HG03565 (cell line): Measurements from ENCODE around the gene NDUFAF2.
"Not testable (repeated sequence)": the region's sequence is repeated elsewhere in the genome, so short reads cannot be mapped to it uniquely, and the experiment has no call there.

Experiments used
- ATAC-seq: cut with Tn5 transposase; IDR thresholded peaks from one replicate; pipeline ENCODE4 v1.9.1; 2021; ENCODE audit warnings: mild to moderate bottlenecking, moderate library complexity; ENCODE audit not compliant: unreplicated experiment

Gene NDUFAF2

DNA sequence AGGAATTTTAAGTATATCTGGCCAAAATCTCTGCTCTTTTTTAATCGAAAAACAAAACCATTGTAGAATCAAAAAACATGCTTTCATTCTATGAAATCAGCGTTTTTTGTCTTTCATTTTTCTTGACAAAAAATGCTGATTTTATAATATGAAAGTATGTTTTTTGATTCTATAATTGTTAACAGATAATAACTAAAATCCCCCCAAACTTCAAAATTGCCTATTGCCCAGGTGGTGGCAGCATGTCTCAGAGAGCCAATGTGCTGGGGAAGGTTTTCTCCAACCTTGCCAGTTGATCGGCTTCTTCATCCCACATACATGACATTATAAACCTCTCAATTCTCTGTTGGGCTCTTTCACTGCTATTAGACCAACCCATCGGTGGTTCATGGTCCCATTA is 222.4 kb downstream of the NDUFAF2 start:
- no peak for ATAC-seq

DNA sequence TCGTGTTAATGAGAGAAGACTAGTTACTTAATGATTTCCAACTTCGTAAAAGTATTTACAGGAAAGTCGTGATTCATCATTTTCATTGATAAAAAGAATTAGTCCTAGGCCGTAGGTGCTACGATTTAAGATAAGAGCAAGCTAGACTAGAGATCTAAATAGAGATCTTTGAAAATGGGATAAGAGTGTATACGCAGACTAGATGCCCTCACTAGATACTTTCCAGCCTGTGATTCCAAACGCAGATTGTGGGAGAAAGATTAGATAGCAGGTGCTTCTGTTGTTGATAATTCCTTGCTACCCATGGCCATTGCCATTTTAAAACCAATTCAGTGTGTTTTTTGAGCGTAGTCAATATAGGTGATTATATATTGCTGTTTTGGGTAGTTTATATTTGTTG is 223.9 kb downstream of the NDUFAF2 start:
- no peak for ATAC-seq

DNA sequence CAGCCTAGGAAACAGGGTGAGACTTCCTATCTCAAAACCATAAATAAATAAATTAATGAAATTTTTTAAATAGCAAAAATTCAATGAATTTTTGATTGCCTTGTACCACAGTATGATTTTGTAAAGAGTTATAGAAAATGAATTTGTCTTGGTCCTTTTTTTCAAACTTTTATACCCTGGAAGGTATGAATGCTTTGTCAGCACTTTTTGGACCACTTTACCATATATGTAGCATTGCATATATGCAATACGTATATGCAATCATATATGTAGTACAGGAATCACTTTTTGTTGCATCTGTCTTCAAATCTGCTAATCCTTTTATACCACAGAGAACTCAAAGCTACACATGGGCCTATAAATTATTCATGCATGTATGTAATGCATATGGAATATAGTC is 226.5 kb downstream of the NDUFAF2 start:
- no peak for ATAC-seq

DNA sequence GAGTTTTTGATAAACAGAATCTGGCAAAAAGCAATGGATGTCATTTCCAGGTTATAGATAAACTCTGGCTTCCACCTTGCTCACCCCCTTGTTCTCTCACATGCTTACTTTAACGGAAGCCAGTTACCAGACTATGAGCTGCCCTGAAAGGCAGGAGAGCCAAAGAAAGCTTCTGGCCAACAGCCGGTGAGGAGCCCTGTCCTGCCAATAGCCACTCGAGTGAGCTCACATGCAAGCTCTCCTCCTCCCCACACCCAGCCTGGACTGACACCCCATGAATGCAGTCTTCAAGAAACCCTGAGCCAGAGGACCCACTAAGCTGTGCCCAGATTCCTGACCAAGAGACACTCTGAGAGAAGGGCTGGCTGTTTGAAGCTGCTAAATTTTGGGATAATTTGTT is 231.6 kb downstream of the NDUFAF2 start:
- ATAC-seq = no peak

DNA sequence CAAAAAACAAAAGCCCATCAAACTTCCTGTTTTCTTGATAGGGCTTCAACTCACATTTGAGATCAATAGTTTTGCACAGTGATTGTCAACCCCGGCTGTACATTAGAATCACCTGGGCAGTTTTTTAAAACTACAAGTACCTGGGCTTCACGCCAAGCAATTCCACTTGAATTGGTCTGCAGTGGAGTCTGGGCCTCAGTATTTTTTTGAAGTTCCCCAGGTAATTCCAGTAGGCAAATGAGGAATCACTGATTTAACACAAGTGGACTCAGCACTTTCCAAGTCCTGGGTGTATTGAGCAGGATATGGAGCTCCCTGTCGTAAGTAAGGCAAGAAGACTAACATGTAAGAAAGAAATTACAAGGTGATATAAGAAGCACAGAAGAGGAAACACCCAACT is 232.1 kb downstream of the NDUFAF2 start:
- ATAC-seq = no peak

DNA sequence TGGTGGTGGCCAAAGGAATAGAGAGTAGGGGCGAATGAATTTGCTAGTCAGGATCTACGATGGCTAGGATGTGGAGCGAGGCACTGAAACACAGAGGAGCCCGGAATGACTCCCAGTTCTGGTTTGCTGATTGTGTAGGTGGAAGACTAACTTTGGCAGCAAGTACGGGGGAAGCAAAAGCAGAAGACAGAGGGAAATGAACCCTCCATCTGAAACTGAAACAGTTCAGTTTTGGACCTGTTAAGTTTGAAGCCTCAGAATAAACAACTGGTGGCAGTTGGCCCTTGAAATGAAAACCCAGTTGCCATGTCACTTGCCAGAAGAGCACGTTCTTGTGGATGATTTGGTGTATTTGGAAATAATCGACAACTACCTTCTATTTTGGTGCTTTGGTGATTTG is 232.7 kb downstream of the NDUFAF2 start:
- peak; percentile 69 for ATAC-seq

DNA sequence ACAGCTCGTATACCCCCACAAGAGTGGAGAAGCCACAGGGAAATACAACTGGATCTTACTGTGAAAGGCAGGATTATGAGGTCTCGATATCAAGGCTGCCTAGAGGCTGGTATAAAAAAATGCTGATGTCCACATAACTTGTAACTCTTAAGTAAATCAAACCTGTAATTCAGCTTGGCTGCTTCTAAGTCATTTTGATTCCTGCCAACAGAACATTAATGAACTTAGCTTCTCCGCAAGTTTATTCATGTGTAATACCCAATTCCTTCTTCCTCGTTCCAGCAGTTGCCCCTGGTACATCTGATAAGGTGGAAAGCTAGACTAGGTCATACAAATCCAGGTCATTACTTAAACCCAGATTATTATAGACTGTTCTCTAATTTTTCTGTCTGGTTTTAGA is 233.7 kb downstream of the NDUFAF2 start:
- no peak for ATAC-seq

DNA sequence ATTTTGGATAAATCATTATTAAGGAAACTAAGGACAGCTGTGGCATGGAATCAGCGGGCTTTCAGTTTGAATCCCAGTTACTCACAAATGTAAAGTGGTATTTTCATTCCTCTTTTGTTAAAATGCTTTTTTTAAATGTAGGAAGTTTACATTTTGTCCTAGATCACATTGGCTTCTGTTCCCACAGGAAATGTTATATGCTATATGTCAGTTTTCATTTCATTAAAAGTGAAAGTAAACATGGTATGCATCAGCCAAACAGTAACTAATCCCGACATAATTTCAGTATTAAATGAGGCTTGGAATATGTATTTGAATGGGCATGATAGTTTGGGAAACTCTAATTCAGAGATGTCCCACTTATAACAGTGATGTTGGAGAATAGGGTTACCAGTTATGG is 235.9 kb downstream of the NDUFAF2 start:
- ATAC-seq = no peak

DNA sequence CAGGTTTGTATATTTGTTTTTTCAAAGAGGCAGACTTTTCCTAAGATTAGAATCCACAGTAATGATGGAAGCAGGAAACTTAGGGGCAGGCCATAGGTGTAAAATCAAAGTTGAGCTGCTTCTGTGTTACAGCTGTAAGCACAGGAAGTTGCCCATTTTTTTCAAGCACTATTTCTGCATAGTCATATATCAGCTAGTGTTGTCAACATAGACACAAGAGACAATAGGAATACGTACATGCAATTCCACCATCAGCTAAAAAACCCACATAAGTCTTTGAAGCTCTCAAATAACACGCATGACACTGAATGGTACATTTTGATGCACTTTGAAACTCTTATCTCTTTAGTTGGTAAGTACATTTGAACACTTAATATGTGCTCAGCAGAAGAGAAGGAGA is 237.4 kb downstream of the NDUFAF2 start:
- ATAC-seq = no peak

DNA sequence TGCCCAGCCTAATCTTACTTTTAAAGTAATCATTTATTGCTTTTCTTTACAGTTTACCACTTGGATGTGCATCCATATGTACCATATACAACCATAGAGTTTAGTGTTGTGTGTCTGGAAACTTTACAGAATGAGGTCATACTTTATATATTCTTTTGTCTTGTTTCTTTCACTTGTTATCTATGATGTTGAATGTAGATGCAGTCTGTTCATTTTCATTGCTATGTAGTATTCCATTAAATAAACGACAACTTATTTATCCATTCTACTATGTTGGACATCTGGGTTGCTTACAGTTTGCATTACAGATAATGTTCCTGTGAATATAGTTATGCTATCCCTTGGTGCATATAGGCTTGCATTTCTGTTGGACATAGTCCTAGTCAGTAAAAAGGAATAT is 238.5 kb downstream of the NDUFAF2 start:
- ATAC-seq = no peak

DNA sequence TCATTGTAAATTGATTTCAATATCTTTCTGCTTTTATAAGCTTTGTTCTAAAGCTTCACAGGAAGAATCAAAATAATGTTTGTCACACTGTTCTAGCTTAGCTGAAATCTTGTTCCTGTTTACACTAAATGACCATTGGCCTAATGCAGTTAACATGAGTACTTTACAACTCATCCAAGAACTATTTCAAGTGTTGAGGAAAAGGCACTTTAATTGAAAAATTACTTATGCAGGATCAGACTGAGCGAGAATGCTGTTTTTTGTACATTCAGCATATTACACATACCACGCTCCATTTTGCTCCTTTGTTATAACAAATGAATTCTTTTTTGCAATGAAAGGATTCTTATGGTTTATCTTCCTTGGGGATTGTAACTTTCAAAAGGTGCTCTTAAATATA is 239.7 kb downstream of the NDUFAF2 start:
- no peak for ATAC-seq

DNA sequence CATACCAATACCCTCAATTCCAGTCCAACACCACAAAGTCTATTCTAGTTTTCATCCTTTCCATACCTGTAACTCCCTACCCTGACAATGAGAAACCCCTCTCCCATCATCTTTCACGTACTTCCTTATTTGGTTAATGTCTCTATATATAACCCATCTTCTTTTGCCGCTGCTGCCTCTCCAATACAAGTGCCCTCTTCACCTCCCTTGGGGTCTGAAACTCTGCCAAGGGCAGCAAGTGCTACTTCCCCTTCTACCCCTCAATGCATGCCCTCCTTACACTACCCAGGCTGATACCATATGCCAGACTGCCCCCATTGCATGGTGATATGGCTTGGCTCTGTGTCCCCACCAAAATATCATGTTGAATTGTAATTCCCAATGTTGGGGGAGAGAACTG is 241.6 kb downstream of the NDUFAF2 start:
- ATAC-seq = no peak

DNA sequence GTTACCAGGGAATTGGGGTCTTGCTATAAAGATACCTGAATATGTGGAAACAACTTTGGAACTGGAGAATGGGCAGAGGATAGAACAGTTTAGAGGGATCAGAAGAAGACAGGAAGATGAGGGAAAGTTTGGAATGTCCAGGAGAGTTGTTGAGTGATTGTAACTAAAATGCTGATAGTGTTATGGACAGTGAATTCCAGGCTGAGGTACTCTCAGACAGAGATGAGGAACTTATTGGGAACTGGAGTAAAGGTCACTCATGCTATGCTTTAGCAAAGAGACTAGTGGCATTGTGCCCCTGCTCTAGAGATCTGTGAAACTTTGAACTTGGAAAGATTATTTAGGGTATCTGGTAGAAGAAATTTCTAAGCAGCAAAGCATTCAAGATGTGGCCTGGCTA is 242.3 kb downstream of the NDUFAF2 start:
- ATAC-seq = not testable (repeated sequence)

DNA sequence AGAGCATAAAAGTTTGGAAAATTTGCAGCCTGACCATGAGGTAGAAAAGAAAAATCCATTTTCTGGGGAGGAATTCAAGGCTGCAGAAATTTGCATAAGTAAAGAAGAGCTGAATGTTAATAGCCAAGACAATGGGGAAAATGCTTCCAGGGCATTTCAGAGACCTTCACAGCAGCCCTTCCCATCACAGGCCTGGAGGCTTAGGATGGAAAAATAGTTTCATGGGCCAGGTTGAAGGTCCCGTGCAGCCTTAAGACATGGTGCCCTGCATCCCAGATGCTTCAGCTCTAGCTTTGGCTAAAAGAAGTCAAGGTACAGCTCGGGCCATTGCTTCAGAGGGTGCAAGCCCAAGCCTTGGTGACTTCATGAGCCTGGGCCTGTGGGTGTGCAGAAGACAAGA is 242.8 kb downstream of the NDUFAF2 start:
- not testable (repeated sequence) for ATAC-seq

DNA sequence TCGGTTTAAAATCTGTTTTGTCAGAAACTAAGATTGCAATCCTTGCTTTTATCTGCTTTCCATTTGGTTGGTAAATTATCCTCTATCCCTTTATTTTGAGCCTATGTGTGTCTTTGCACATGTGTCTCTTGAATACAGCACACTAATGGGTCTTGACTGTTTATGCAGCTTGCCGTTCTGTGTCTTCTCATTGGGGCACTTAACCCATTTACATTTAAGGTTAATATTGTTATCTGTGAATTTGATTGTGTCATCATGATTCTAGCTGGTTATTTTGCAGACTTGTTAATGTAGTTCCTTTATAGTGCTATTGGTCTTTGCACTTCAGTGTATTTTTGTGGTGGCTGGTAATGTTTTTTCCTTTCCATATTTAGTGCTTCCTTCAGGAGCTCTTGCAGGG is 253.6 kb downstream of the NDUFAF2 start:
- ATAC-seq = no peak

DNA sequence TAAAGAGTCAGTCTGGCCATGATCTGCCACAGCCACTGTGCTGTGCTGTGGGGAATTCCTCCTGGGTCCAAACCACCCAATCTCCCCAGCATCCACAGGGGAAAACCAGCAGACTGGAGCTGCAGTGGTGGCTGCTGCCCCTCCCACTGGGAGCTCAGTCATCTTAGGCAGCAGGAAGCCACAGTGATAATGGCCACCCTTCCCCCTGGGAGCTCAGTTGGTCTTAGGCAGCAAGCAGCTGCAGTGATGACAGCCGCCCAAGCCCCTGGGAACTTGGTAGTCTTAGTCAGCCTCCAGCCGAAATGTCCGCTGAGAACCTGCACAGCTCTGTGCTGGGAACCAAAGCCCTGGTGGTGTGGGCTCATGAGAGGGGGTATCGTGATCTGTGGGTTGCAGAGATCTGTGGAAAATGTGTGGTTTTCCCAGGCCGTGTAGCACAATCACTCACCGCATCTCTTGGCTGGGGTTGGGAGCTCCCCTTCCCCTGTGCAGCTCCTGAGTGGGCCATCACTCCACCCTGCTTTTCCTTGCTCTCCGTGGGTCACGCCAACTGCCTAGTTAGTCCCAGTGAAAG is 255.7 kb downstream of the NDUFAF2 start:
- no peak for ATAC-seq

DNA sequence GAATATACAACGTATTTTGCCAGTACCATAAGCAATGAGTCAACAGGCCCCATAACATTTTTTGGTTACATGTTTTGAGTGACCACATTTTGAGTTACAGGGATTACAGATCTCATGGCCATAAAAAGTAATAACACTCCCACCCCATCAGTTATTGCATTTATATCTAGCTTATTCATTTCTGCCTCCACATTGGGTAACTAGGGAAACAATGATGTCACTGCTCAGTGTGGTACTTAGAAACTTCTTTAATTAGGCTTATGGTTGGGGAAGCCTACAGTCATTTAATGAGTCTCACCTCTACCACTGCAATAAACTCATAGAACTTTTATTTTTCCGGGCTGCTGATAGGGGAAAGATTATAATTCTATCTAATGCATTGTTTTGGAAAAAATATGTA is 257.2 kb downstream of the NDUFAF2 start:
- ATAC-seq = peak; percentile 55
